OCI-LY1 (cell line): Measurements from ENCODE around the gene AMN.

Source experiments
- H2AFZ ChIP-seq: fragments of 200-600 bp; sonication (generic), shearing (Covaris generic); 2 replicates; pipeline ENCODE4 v1.6.0; 2014; ENCODE audit warnings: antibody characterized with exemption, mild to moderate bottlenecking, low read length
- H3F3A ChIP-seq: fragments of 200-600 bp; sonication (generic), shearing (Covaris generic); 2 replicates; pipeline ENCODE4 v1.6.0; 2014; ENCODE audit warnings: mild to moderate bottlenecking, antibody characterized with exemption, low read length, moderate library complexity; ENCODE audit not compliant: insufficient read depth
- H3K27ac ChIP-seq: fragments of 200-600 bp; sonication (generic); 2 replicates; pipeline ENCODE4 v1.5.1; 2014; ENCODE audit warnings: low read length, mixed run types, mild to moderate bottlenecking, low read depth; ENCODE audit not compliant: poor library complexity, severe bottlenecking
- H3K27me3 ChIP-seq: fragments of 200-600 bp; sonication (generic); 2 replicates; pipeline ENCODE4 v1.6.0; 2014; ENCODE audit warnings: antibody characterized with exemption, mild to moderate bottlenecking, low read length, moderate library complexity; ENCODE audit not compliant: insufficient read depth
- H3K36me3 ChIP-seq: fragments of 200-600 bp; sonication (generic); 2 replicates; pipeline ENCODE4 v1.6.1; 2014; ENCODE audit warnings: mild to moderate bottlenecking, antibody characterized with exemption, low read length, moderate library complexity, mixed read lengths; ENCODE audit not compliant: insufficient read depth
- H3K4me1 ChIP-seq: fragments of 200-600 bp; sonication (generic); 2 replicates; pipeline ENCODE4 v1.5.1; 2014; ENCODE audit warnings: mild to moderate bottlenecking, low read length, moderate library complexity; ENCODE audit not compliant: insufficient read depth, severe bottlenecking
- H3K4me2 ChIP-seq: fragments of 200-600 bp; sonication (generic), shearing (Covaris generic); 2 replicates; pipeline ENCODE4 v1.6.1; 2014; ENCODE audit warnings: low read length
- H3K4me3 ChIP-seq: fragments of 200-600 bp; sonication (generic); 2 replicates; pipeline ENCODE4 v1.5.1; 2014; ENCODE audit warnings: low read length, low read depth, mild to moderate bottlenecking, mixed read lengths; ENCODE audit not compliant: poor library complexity, severe bottlenecking
- H3K79me2 ChIP-seq: fragments of 200-600 bp; shearing (Covaris generic); 2 replicates; pipeline ENCODE4 v1.6.1; 2016; ENCODE audit warnings: mixed run types, low read length, mixed read lengths; ENCODE audit not compliant: insufficient read depth
- H3K9ac ChIP-seq: fragments of 200-600 bp; sonication (generic), shearing (Covaris generic); 2 replicates; pipeline ENCODE4 v1.6.1; 2014; ENCODE audit warnings: mild to moderate bottlenecking, low read length, mixed read lengths
- H3K9me2 ChIP-seq: fragments of 200-600 bp; sonication (generic), shearing (Covaris generic); 2 replicates; pipeline ENCODE4 v1.6.1; 2014; ENCODE audit warnings: low read depth, mild to moderate bottlenecking, low read length, mixed read lengths
- H3K9me3 ChIP-seq: fragments of 200-600 bp; shearing (Covaris generic); 2 replicates; pipeline ENCODE4 v1.6.1; 2014; ENCODE audit warnings: low read length, mixed read lengths
- H4K20me1 ChIP-seq: fragments of 200-600 bp; sonication (generic), shearing (Covaris generic); 2 replicates; pipeline ENCODE4 v1.6.0; 2016; ENCODE audit warnings: mild to moderate bottlenecking, low read length; ENCODE audit not compliant: insufficient read depth
- CTCF ChIP-seq: fragments of 200-600 bp; sonication (generic), shearing (Covaris generic); IDR thresholded peaks from 2 replicates; pipeline ENCODE4 v1.5.1; 2017; ENCODE audit warnings: mild to moderate bottlenecking, antibody characterized with exemption, low read length, moderate library complexity, mixed read lengths
- EZH2 ChIP-seq: fragments of 200-600 bp; sonication (generic), shearing (Covaris generic); IDR thresholded peaks from 2 replicates; pipeline ENCODE4 v1.8.0; 2017; ENCODE audit warnings: borderline replicate concordance, mixed run types, mild to moderate bottlenecking, antibody characterized with exemption, low read length, moderate library complexity, mixed read lengths

AMN gene

DNA sequence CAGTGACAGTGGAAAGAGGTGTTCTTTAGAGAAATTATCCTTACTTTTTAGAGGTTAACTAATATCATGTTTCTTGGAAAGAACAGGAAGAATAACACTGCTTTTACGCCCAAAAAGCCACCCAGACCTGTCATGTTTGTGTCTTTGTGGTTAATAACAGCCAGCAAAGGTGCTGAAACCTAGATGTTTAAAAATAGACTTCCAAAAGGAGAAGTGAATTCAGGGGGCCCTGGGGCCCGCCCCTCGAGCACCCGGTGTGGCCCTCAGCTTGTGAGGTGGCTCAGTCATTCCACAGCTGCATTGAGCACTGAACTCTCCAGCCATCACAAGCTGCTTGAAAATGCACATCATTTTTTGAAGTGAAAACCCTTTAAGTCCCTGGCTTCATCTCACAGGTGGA lies 20.8 kb upstream of the AMN start:
- peaks cover 24% of the 10 kb centered on the region for H3K36me3 ChIP-seq
- H3K9ac ChIP-seq: no peak overlapping the region
- H3K4me2 ChIP-seq: peak overlapping the region; percentile 55
- no peak for TF ChIP-seq EZH2
- TF ChIP-seq CTCF: no peak
- H3K27ac ChIP-seq: peak overlapping the region; percentile 67
- H3K79me2 ChIP-seq: no peaks in the 10 kb centered on the region
- H3K27me3 ChIP-seq: no peaks in the 10 kb centered on the region
- no peaks in the 10 kb centered on the region for H4K20me1 ChIP-seq
- no peaks in the 10 kb centered on the region for H3K9me2 ChIP-seq
- H3K4me1 ChIP-seq: peaks cover 21% of the 10 kb centered on the region
- no peak overlapping the region for H3K4me3 ChIP-seq
- H3F3A ChIP-seq: no peaks in the 10 kb centered on the region
- H3K9me3 ChIP-seq: no peaks in the 10 kb centered on the region
- no peak overlapping the region for H2AFZ ChIP-seq

DNA sequence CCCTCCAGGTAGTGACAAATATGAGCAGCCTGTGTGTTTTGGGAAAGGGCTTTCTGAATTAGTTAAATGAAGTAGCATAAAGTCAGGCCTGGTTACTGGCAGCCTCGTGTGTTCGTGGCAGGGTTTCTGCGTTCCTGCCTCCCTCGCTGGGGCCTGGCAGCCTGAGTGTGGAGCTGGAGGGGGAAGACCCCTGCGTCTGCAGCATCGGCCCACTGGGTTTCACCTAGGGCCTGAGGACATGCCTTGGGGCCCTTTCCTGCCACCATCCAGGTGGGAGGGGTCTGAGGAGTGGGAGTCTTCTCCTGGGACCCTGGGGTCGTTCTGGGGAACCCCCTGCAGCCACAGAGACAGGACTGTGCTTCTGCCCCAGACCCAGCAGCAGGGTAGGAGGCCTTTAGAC lies 20.4 kb upstream of the AMN start:
- no peaks in the 10 kb centered on the region for H4K20me1 ChIP-seq
- peak overlapping the region; percentile 63 for H3K27ac ChIP-seq
- peaks cover 28% of the 10 kb centered on the region for H3K36me3 ChIP-seq
- no peaks in the 10 kb centered on the region for H3F3A ChIP-seq
- H3K27me3 ChIP-seq: no peaks in the 10 kb centered on the region
- no peaks in the 10 kb centered on the region for H3K9me3 ChIP-seq
- H3K9me2 ChIP-seq: no peaks in the 10 kb centered on the region
- no peak overlapping the region for H3K4me2 ChIP-seq
- H3K9ac ChIP-seq: no peak overlapping the region
- H2AFZ ChIP-seq: no peak overlapping the region
- peaks cover 21% of the 10 kb centered on the region for H3K4me1 ChIP-seq
- no peaks in the 10 kb centered on the region for H3K79me2 ChIP-seq
- TF ChIP-seq EZH2 (no peak), CTCF (no peak)
- H3K4me3 ChIP-seq: no peak overlapping the region

GRCh38 chr14:102902523-102903247 lies 19.8 kb upstream of the AMN start:
- Histone ChIP-seq H3K9ac (no peak overlapping the region), H3K4me2 (no peak overlapping the region), H3K4me3 (no peak overlapping the region), H3K27ac (no peak overlapping the region), H3K27me3 (no peaks in the 10 kb centered on the region), H3F3A (no peaks in the 10 kb centered on the region), H3K79me2 (no peaks in the 10 kb centered on the region), H4K20me1 (no peaks in the 10 kb centered on the region), H3K9me3 (no peaks in the 10 kb centered on the region), H2AFZ (no peak overlapping the region), H3K4me1 (peaks cover 21% of the 10 kb centered on the region), H3K9me2 (no peaks in the 10 kb centered on the region), H3K36me3 (peaks cover 29% of the 10 kb centered on the region)
- no peak for TF ChIP-seq CTCF
- no peak for TF ChIP-seq EZH2
